Peyer's patch (tissue), 4 donors: ENCODE measurements around the gene ADAM12. TPM values are rescaled to one million over a fixed set of nuclear protein-coding genes. Genes with fewer than 3 reads are reported as not detected.
A peak's percentile ranks its signal among the peaks of the same experiment; 100 is the strongest.

Experiments
- DNase-seq, 3 donors: peaks; one replicate each; pipeline ENCODE4 v3.0.0-alpha.2; 2017 to 2019
- H3K27ac ChIP-seq, 4 donors: fragments of 200-600 bp; sonication (generic); one replicate each; pipeline ENCODE4 v1.5.1; 2016 to 2019
- H3K27me3 ChIP-seq, 2 donors: fragments of 200-600 bp; sonication (generic); one replicate each; pipeline ENCODE4 v1.5.1; 2019
- H3K36me3 ChIP-seq, 3 donors: fragments of 200-600 bp; sonication (generic); one replicate each; pipeline ENCODE4 v1.5.1; 2016 to 2019
- H3K4me1 ChIP-seq, 4 donors: fragments of 200-600 bp; sonication (generic); one replicate each; pipeline ENCODE4 v1.5.1; 2016 to 2019
- H3K4me3 ChIP-seq, 4 donors: fragments of 200-600 bp; sonication (generic); 1 replicate in 3 of 4; 2 replicates in 1 of 4; pipeline ENCODE4 v1.5.1; 2016 to 2019; ENCODE audit warnings: mild to moderate bottlenecking in 1 of 4
- H3K9me3 ChIP-seq, 4 donors: fragments of 200-600 bp; sonication (generic); one replicate each; pipeline ENCODE4 v1.5.1; 2016 to 2019; ENCODE audit warnings: mild to moderate bottlenecking in 1 of 4
- CTCF ChIP-seq, 6 experiments: fragments of 450-650 bp in 4 of 6; fragments of 200-600 bp in 2 of 6; sonication (generic) in 1 of 6; IDR thresholded peaks; one replicate each; pipeline ENCODE4 v1.5.1; 2017 to 2019; ENCODE audit warnings: antibody characterized with exemption in 6 of 6, mild to moderate bottlenecking in 3 of 6, moderate library complexity in 1 of 6
- POLR2A ChIP-seq, 2 donors: fragments of 450-650 bp; IDR thresholded peaks; one replicate each; pipeline ENCODE4 v1.5.1; 2017; ENCODE audit warnings: antibody characterized with exemption in 2 of 2, mild to moderate bottlenecking in 2 of 2, moderate library complexity in 2 of 2
- total RNA-seq, 4 donors: library from RNA; depleted of rRNA; stranded (reverse); fragments of >200 nt; gene quantifications; one replicate each; pipeline ENCODE4 v1.1.0, GENCODE V29; 2016

Gene ADAM12
- total RNA-seq, 4 donors from 2014 or later, result 0.13 to 2.5 (median 0.66) TPM

- H3K27me3 ChIP-seq, result no peaks in the 10 kb centered on the region
- peaks cover 0 to 6% (median 0%) of the 10 kb centered on the region in 4 donors for H3K9me3 ChIP-seq
- H3K27ac ChIP-seq, result no peak overlapping the region
- no peak for DNase-seq
- TF ChIP-seq POLR2A (IDR thresholded peaks at IDR 0.05) (no peak), CTCF (IDR thresholded peaks at IDR 0.05) (no peak)
- no peaks in the 10 kb centered on the region for H3K36me3 ChIP-seq
- H3K4me3 ChIP-seq, result no peak overlapping the region
- H3K4me1 ChIP-seq, result no peaks in the 10 kb centered on the region
Observed at GRCh38 chr10:126066456-126066855, 321.8 kb downstream of the ADAM12 start.

- Histone ChIP-seq H3K4me1 (no peaks in the 10 kb centered on the region), H3K27ac (no peak overlapping the region), H3K36me3 (no peaks in the 10 kb centered on the region), H3K9me3 (peaks cover 0 to 6% (median 0%) of the 10 kb centered on the region in 4 donors), H3K4me3 (no peak overlapping the region), H3K27me3 (no peaks in the 10 kb centered on the region)
- no peak for DNase-seq
- no peak for TF ChIP-seq CTCF (IDR thresholded peaks at IDR 0.05)
- no peak for TF ChIP-seq POLR2A (IDR thresholded peaks at IDR 0.05)
Observed at GRCh38 chr10:126065751-126066377, 322.4 kb downstream of the ADAM12 start.

- Histone ChIP-seq H3K4me1 (no peaks in the 10 kb centered on the region), H3K27ac (no peak overlapping the region), H3K36me3 (no peaks in the 10 kb centered on the region), H3K4me3 (no peak overlapping the region), H3K27me3 (no peaks in the 10 kb centered on the region), H3K9me3 (peaks cover 0 to 6% (median 0%) of the 10 kb centered on the region in 4 donors)
- no peak for DNase-seq
- TF ChIP-seq POLR2A (IDR thresholded peaks at IDR 0.05) (no peak), CTCF (IDR thresholded peaks at IDR 0.05) (no peak)
Observed at GRCh38 chr10:126064512-126064911, 323.8 kb downstream of the ADAM12 start.

- no peak overlapping the region for H3K27ac ChIP-seq
- no peak overlapping the region for H3K4me3 ChIP-seq
- H3K9me3 ChIP-seq, result peaks cover 0 to 6% (median 0%) of the 10 kb centered on the region in 4 donors
- H3K4me1 ChIP-seq, result no peaks in the 10 kb centered on the region
- DNase-seq, result no peak
- no peaks in the 10 kb centered on the region for H3K36me3 ChIP-seq
- TF ChIP-seq CTCF (IDR thresholded peaks at IDR 0.05) (no peak), POLR2A (IDR thresholded peaks at IDR 0.05) (no peak)
- H3K27me3 ChIP-seq, result no peaks in the 10 kb centered on the region
Observed at GRCh38 chr10:126063353-126063791, 324.9 kb downstream of the ADAM12 start.

GRCh38 chr10:126062131-126063032, 325.9 kb downstream of the ADAM12 start:
- Histone ChIP-seq H3K36me3 (no peaks in the 10 kb centered on the region), H3K27ac (peak overlapping the region in 1 of 4 donors; percentile 28), H3K9me3 (peaks cover 0 to 6% (median 0%) of the 10 kb centered on the region in 4 donors), H3K4me3 (no peak overlapping the region), H3K4me1 (no peaks in the 10 kb centered on the region), H3K27me3 (no peaks in the 10 kb centered on the region)
- TF ChIP-seq POLR2A (IDR thresholded peaks at IDR 0.05) (no peak), CTCF (IDR thresholded peaks at IDR 0.05) (no peak)
- DNase-seq, result peak in 2 of 3 donors; percentile 26 to 78
